ENCODE results near the gene NUDT3.

NUDT3 gene

GRCh38 chr6:34412016-34412415 lies 19.5 kb upstream of the NUDT3 start:
- no peak for TF ChIP-seq ZBTB7A (IDR thresholded peaks at IDR 0.05; ENCODE audit: low read depth)
- TF ChIP-seq TEAD4 (IDR thresholded peaks at IDR 0.05): no peak
- no peak for TF ChIP-seq YY1 (IDR thresholded peaks at IDR 0.05; ENCODE audit: low read depth)
- no peak for TF ChIP-seq REST (IDR thresholded peaks at IDR 0.05; ENCODE audit: low read depth)
- TF ChIP-seq USF1 (IDR thresholded peaks at IDR 0.05): no peak
- no peak for TF ChIP-seq NFIC (IDR thresholded peaks at IDR 0.05)
- no peak for TF ChIP-seq EGR1 (IDR thresholded peaks at IDR 0.05)
- TF ChIP-seq EP300 (IDR thresholded peaks at IDR 0.05; ENCODE audit: borderline replicate concordance): no peak
- no peak for TF ChIP-seq RAD21 (IDR thresholded peaks at IDR 0.05; ENCODE audit: low read depth)
- TF ChIP-seq MAX (IDR thresholded peaks at IDR 0.05): no peak
- no peak for TF ChIP-seq CREB1 (IDR thresholded peaks at IDR 0.05; ENCODE audit: low read depth)
- TF ChIP-seq TAF1 (IDR thresholded peaks at IDR 0.05; ENCODE audit: low read depth): no peak
- TF ChIP-seq FOXM1 (IDR thresholded peaks at IDR 0.05; ENCODE audit: borderline replicate concordance, low read depth): no peak
- TF ChIP-seq CEBPB (IDR thresholded peaks at IDR 0.05): no peak

- TF ChIP-seq TEAD4 (IDR thresholded peaks at IDR 0.05) (no peak), CREB1 (IDR thresholded peaks at IDR 0.05; ENCODE audit: low read depth) (no peak), EP300 (IDR thresholded peaks at IDR 0.05; ENCODE audit: borderline replicate concordance) (no peak), MAX (IDR thresholded peaks at IDR 0.05) (no peak), CEBPB (IDR thresholded peaks at IDR 0.05) (no peak), RAD21 (IDR thresholded peaks at IDR 0.05; ENCODE audit: low read depth) (no peak), REST (IDR thresholded peaks at IDR 0.05; ENCODE audit: low read depth) (no peak), USF1 (IDR thresholded peaks at IDR 0.05) (no peak), YY1 (IDR thresholded peaks at IDR 0.05; ENCODE audit: low read depth) (no peak), TAF1 (IDR thresholded peaks at IDR 0.05; ENCODE audit: low read depth) (no peak), FOXM1 (IDR thresholded peaks at IDR 0.05; ENCODE audit: borderline replicate concordance, low read depth) (no peak), NFIC (IDR thresholded peaks at IDR 0.05) (no peak)
Observed at GRCh38 chr6:34396518-34396917, 4.0 kb upstream of the NUDT3 start.

- TF ChIP-seq TCF12 (IDR thresholded peaks at IDR 0.05; ENCODE audit: low read depth) (no peak), TEAD4 (IDR thresholded peaks at IDR 0.05) (no peak), USF1 (IDR thresholded peaks at IDR 0.05) (no peak), EGR1 (IDR thresholded peaks at IDR 0.05) (no peak), EP300 (IDR thresholded peaks at IDR 0.05; ENCODE audit: borderline replicate concordance) (no peak), ZBTB7A (IDR thresholded peaks at IDR 0.05; ENCODE audit: low read depth) (no peak), CEBPB (IDR thresholded peaks at IDR 0.05) (no peak)
Observed at GRCh38 chr6:34393966-34394305, 1.5 kb upstream of the NUDT3 start.

GRCh38 chr6:34393191-34393965 lies 909 bp upstream of the NUDT3 start:
- no peak for TF ChIP-seq TAF1 (IDR thresholded peaks at IDR 0.05; ENCODE audit: low read depth)
- TF ChIP-seq EGR1 (IDR thresholded peaks at IDR 0.05): no peak
- no peak for TF ChIP-seq RAD21 (IDR thresholded peaks at IDR 0.05; ENCODE audit: low read depth)
- no peak for TF ChIP-seq CEBPB (IDR thresholded peaks at IDR 0.05)
- TF ChIP-seq USF1 (IDR thresholded peaks at IDR 0.05): no peak
- no peak for TF ChIP-seq ZBTB7A (IDR thresholded peaks at IDR 0.05; ENCODE audit: low read depth)
- no peak for TF ChIP-seq YY1 (IDR thresholded peaks at IDR 0.05; ENCODE audit: low read depth)
- TF ChIP-seq EP300 (IDR thresholded peaks at IDR 0.05; ENCODE audit: borderline replicate concordance): no peak
